Stimulated activated naive CD4-positive, alpha-beta T cell (primary cell): ENCODE data around the gene GOLGA2.

Source experiments
- DNase-seq, 6 experiments: peaks; one replicate each; lab custom pipeline; 2025; lab: John Stamatoyannopoulos, UW

The GOLGA2 gene, protein sequence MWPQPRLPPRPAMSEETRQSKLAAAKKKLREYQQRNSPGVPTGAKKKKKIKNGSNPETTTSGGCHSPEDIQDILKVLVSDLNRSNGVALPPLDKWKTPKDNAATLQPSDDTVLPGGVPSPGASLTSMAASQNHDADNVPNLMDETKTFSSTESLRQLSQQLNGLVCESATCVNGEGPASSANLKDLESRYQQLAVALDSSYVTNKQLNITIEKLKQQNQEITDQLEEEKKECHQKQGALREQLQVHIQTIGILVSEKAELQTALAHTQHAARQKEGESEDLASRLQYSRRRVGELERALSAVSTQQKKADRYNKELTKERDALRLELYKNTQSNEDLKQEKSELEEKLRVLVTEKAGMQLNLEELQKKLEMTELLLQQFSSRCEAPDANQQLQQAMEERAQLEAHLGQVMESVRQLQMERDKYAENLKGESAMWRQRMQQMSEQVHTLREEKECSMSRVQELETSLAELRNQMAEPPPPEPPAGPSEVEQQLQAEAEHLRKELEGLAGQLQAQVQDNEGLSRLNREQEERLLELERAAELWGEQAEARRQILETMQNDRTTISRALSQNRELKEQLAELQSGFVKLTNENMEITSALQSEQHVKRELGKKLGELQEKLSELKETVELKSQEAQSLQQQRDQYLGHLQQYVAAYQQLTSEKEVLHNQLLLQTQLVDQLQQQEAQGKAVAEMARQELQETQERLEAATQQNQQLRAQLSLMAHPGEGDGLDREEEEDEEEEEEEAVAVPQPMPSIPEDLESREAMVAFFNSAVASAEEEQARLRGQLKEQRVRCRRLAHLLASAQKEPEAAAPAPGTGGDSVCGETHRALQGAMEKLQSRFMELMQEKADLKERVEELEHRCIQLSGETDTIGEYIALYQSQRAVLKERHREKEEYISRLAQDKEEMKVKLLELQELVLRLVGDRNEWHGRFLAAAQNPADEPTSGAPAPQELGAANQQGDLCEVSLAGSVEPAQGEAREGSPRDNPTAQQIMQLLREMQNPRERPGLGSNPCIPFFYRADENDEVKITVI

DNA sequence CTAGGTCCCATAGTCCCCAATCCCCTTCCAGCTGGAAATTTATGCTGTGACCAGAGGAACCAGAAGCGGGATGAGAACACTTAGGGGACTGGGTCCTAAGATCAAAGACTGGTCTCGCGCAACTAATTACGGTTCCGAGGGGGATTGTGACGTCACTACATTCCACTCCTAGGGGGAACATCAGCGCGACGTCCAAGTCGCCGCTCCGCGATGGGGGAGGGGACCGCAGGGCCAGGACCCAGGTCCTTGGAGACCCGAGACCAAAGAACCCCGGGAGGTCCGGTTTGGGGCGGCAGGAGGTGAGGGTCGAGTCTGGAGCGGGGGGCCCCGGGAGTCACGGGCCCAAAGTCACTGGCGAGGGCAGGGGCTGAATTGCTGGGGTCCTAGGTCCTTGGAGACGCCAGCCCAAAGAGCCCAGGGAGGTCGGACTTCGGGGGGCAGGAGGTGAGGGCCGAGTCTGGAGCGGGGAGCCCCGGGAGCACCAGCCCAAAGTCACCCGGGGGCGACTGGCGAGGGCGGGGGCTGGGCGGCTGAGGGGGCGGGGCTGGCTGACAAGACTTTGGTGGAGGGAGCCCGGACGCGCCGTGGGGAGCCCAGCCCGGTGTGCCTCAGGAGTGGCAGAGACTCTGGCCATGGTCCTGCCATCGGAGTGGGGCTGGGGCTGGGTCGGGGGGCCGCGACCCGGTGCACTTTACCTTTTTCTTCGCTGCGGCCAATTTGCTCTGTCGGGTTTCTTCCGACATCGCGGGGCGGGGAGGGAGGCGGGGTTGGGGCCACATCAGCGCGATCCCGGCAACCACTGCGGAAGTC is at the start of gene GOLGA2:
TSS of gene GOLGA2 (minus strand) at position 810 of the 810 bp plus-strand sequence. CDS start at position 779, 31 bp downstream.
- DNase-seq = peak in 2 of 6 experiments; percentile 28 to 74

DNA sequence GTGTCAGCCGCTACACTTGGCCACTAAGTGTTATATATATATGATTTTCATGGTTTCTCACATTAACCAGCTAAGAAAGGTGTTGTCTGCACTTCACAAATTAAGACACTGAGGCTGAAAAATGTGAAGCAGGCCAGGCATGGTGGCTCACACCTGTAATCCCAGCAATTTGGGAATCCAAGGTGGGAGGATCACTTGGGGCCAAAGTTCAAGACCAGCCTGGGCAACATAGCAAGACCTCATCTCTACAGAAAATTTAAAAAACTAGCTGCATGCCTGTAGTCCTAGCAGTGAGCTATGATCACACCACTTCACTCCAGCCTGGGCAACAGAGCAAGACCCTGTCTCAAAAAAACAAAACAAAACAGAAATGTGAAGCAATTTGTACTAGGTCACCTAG is 48.6 kb upstream of the GOLGA2 start:
- DNase-seq = no peak

DNA sequence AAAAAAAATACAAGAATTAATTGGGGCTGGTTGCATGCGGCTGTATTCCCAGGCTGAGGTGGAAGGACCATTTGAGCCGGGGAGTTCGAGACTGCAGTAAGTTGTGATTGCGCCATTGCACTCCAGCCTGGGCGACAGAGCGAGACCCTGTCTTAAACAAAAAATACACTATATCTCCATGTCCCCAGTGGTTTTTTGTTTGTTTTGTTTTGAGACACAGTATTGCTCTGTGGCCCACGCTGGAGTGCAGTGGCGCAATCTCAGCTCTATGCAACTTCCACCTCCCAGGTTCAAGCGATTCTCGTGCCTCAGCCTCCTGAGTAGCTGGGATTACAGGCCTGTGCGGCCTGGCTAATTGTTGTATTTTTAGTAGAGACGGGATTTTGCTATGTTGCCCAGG is 48.0 kb upstream of the GOLGA2 start:
- DNase-seq = no peak

DNA sequence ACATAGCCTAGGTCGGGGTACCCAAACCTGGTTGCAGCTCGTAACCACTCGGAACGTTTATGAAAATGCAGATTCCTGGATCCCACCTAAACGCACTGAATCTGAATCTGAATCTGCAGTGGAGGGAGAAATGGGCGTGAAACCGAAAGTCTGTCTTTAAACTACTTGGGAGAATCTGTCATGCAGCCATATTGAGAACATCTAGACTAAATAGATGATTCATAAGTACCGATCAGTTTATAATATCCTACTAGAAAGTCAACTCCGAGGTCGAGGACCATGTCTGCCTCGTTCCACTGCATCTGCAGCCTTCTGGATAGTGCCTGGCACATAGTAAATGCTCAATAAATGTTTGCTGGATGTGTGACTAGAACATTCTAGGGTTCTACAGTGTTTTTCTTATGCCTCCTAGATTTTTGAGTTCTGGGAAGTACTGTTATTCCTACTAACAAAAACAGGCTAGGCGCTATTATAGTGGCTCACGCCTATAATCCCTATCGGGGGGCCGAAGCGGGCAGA is 47.5 kb upstream of the GOLGA2 start:
- DNase-seq = no peak

DNA sequence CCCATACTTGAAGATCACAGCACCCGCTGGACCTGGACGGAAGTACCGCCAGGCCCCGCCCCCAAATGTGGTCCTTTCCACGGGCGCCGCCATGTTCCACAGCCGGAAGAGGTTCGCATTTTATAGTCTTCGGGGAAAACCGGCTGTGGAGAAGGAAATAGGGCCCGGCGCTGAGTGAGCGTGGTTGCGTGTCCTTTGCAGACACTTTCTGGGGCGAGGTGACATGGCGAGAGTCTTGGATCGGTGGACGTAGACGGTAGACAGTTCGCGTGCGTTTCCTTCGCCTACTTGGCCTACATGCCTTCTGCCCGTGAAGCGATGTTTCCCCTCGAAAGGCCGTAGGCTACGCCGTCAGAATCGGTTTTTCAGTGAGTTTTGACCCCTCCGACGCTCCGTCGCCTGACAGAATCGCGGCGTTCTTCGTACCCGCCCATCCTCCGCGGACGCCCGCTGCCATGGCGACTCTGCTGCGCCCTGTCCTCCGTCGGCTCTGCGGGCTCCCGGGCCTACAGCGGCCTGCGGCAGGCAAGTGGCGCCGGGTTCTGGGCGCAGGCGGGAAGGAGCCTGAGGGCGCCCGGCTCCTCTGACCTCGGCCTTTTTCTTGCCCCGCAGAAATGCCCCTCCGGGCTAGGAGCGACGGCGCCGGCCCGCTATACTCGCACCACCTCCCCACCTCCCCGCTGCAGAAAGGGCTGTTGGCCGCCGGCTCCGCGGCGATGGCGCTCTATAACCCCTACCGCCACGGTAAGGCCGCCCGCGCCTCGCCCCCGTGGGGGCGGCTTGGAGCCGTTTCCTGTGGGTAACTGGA is 46.8 kb upstream of the GOLGA2 start, which contains the start of the genes COQ4 and TRUB2:
TSS of gene COQ4 (plus strand) at position 436 of the 808 bp plus-strand sequence. CDS start at position 456, 20 bp downstream.
TSS of gene TRUB2 (minus strand) at position 44 of the 808 bp plus-strand sequence. CDS start at position 5, 39 bp downstream.
- peak; percentile 86 to 99 (median 91) for DNase-seq

DNA sequence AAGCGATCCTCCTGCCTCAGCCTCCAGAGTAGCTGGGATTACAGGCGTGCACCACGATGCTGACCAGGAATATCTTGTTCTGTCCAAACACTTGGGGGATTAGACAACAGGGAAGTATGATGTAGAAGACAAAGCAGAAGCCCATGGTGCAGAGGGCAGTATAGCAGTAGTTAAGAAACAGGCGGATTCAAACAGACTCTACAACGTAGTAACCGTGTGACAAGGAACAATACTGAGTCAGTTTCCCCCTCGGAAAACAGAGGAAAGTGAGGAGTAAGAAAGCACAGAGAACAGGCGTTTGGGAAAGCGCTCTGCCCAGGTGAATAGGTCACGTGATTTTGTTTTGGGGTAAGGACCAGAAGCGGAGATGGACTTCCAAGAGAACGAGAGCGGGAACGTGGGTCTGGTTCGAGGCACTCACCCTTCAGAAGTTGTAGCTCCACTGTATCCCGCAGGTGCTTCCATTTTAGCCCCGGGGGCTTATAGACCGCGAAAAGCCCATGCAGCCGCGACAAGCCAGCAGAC is 46.1 kb upstream of the GOLGA2 start:
- DNase-seq = no peak

DNA sequence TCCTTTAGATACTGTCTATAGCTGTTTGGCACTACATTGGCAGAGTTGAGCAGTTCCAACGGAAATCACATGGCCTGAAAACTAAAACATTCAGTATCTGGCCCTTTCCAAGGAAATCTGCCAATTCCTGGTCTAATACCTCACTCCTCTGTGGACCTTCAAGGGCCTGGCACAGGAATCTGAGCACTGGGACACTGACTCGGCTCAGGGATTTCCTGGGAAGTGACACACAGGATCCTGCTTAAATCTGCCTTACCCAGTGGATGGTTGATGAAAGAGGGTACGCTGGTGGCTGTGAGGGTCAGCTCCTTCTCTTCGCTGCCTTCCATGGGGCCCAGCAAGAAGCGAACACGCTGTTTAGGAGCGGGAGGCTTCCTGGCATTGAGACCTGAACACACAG is 45.5 kb upstream of the GOLGA2 start:
- no peak for DNase-seq

DNA sequence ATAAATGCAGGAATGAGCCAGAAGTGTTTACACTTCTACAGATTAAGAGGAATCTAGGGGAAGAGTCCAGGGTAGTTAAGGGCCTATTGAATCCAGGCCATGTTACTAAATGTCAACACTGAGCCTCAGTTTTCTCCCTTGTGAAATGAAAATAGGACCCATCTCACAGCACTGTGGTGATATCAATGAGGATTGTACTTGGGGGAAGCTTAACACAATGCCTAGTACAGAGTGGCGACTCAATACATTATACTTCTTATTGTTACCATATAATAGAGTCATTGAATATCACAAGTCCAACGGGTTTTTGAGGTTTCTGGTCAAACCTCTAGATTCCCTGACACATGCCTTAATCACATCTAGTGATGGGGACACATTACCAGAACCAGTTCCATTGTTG is 41.8 kb upstream of the GOLGA2 start:
- DNase-seq = no peak

DNA sequence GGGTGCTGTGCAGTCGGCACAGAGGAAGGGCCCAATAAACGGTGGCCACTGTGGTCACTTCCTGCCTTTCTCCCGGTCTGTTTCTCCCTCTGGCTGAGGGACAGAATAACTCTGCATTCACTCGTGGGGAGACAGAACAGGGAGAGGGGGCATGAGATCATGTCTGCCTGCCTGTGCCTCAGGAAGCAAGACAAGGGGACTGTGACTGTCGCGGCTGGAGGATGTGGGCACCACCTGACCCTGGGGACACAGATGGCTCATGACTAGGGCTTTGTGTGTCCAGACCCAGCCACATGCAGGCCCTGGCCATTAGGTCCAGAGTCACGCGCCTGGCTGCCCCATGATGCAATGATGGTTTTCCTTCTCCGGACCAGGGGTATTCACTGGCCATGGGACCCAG is 40.6 kb upstream of the GOLGA2 start:
- no peak for DNase-seq

DNA sequence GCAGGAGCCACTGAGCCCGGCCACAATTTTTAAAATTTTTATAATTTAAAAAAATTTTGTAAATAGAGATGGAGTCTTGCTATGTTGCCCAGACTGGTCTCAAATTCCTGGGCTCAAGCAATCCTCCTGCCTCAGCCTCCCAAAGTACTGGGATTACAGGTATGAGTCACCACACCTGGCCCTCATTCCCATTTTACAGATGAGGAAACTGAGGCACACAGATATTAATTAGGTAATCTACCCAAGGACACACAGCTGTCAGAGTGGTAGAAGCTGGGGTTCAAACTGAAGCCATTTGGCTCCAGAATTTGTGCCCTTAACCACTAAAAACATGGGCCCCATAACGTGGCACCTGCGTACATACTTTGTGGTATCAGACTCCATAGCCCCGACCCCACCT is 38.9 kb upstream of the GOLGA2 start:
- DNase-seq = no peak

DNA sequence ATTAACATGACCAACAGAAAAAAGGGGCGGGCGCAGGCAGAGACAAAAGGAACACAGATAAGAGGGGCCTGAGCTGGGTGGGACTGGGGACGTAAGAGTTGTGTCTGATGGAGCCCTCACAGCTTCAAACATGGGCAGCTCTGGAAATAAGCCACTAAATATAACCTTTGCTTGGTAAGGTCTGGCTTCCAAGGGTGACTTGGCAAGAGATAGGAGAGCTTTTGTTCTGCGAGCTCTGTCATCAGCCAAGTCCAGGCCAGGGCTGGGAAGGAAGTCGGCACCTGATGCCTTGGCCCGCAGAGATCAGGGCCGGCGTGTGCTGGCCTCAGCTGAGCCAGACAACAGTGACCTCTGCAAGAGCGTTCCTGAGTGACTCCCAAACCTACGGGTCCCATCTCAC is 34.7 kb upstream of the GOLGA2 start:
- no peak for DNase-seq

DNA sequence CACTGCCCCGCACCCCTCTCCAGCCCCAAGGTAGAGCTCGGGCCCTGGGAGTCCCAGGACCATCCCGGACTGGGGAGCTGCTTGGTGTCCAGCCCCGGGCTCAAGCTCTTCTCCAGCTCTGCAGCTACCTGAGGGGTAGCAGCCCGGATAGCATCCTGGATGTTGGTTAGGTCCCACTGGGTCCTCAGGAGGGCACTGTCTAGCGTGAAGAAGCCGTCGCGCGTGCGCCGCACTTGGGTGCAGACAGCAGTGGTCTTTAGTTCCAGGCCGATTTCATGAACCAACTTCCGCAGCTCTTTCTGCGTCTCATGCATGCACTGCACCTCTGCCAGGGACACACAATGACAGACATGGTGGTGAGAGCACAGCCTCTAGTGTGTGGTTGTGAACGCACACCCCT is 33.7 kb upstream of the GOLGA2 start:
- DNase-seq = no peak

DNA sequence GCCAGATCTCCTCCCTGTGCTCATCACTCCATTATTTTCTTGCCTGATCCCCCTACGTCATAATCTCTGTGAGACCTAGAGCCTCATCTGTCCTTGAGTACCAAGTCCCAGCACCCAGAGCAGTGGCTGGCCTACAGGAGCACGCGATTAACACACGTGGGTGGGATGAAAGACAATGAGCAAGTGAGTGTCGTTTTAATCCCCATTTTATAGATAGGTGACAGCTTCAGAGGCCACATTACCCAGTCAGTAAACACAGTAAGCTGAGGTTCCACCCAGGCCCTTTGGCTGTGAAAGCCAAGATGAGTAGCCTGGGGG is 29.1 kb upstream of the GOLGA2 start:
- no peak for DNase-seq

DNA sequence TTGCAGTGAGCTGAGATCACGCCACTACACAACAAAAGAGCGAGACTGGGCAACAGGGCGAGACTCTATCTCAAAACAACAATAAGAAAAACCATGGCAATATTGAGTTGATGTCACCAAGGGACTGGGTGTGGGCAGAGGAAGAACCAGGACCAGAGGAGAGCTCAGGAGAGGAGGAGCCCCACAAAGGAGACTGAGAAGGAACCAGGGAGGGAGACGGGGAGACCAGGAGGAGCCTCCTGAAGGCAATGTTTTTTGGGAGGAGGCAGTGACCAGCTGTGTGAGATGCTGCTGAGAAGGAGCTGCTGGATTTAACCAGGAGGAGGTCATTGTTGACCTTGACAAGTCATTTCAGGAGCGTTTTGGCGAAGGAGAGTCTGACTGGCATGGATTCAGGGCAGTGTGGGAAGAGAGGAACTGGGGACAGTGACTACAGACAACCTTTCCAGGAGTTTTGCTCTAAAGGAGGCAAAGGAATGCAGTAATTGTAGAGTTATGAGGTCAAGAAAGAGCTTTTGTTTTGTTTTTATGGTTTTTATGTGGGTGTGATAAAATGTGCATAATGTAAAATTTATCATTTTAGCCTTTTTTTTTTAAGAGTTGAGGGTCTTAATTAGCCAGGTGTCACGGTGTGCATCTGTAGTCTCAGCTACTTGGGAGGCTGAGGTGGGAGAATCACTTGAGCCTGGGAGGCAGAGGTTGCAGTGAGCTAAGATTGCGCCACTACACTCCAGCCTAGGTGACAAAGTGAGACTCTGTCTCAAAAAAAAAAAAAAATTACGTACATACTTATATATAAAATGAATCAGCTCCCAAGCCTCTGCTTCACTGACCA is 28.5 kb upstream of the GOLGA2 start:
- DNase-seq = no peak

DNA sequence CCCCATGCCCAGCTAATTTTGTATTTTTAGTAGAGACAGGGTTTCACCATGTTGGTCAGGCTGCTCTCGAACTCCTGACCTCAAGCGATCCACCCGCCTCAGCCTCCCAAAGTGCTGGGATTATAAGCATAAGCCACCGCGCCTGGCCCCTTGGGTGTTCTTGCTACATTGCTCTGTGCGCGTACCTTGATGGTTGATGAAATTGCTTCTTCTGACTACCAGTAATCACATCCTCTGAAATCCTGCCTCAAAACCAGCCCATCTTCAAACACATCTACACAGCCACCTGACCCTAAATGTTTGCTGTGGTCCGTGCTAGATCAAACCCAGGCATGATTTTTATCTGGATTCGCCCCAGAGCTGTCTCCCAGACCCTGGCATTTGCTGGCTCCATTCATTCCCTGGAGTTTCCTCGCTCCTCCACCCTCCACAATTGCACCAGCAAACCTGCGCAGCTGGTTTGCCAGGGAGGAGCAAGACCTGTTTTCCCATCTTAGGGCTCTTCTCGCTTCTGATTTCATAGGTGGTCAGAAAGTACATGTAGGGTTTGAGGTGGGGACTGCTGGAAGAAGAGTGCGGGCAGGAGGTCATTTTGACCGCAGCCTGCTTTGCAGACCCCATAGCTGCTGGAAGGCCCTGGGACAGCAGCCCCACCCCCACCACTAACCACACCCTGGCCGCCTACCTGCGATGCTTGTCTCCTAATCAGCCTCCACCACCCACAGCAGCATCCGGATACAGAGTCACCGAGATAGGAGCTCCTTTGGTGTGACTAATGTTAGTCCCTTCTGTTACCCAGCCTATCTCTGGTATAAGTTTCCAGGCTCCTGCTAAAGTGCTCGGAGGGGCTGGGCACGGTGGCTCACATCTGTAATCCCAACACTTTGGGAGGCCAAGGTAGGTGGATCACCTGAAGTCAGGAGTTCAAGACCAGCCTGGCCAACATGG is 23.0 kb upstream of the GOLGA2 start:
- DNase-seq = no peak

DNA sequence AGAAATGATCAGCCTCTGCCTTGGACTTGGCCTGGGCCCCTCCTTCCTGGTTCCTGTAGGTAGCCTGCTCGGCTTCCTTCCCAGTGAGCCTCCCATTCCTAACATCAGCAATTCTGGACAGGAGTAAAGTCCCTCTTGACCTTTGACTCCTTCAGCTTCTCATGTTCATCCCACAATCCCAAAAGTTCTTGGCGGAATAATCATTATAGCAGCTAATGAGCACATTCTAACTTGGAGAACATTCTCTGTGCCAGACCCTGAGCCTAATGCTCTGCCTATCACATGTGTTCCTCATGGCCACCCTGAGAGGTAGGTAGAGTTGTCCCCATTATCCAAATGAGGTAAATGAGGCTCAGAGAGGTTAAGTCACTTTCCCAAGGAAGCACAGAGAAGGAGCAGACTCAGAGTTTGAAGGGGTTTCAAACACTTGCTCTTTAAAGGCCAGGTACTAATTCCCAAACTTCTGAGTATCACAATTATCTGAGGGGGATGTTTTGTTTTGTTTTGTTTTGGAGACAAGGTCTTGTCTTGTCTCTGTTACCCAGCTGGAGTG is 21.5 kb upstream of the GOLGA2 start:
- no peak for DNase-seq

DNA sequence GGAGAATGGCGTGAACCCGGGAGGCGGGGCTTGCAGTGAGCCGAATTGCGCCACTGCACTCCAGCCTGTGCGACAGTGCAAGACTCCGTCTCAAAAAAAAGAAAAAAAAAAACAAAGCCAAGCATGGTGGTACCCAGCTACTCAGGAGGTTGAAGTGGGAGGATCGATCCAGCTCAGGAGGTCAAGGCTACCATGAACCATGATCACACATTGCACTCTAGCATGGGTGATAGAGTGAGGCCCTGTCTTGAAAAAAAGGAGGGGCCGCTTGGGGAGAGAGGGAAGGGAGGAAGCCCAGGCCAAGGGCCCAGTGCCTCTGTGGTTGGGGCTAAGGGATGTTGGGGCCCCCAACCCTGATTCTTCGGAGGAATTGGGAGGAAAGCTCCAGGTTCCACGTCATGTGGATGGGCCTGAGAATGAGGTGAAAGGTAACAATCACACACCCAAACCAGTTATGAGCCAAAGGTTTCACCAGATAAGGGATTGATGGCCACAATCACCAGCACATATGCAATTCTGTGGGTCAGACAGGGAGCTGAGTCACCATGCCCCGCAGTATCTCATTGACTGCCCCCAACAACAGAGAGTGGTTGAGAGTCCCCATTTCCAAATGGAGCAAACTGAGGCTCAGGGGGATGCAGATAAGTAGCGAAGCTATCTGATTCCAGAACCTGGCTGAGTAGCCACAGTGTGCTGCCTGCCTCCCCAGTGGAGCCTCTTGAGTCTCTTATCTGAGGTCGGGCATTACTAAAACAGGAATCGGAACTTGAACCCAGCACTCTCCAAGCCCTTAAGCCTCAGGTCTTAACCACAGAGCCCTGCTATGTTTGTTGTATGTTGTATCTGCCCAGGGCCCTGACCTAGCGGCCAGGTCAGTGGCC is 20.8 kb upstream of the GOLGA2 start:
- DNase-seq = no peak
